ENCODE measurements around the gene TNFRSF8.

- TF ChIP-seq CTCF (IDR thresholded peaks at IDR 0.05 in 4 of 5, conservative IDR thresholded peaks at IDR 0.05 in 1 of 5) (no peak), POLR2A (IDR thresholded peaks at IDR 0.05) (no peak)
Observed at GRCh38 chr1:12181568-12181967, 118.5 kb downstream of the TNFRSF8 start.
